ENCODE measurements around the gene PLEKHH2. TPM values are rescaled to one million over a fixed set of nuclear protein-coding genes. Genes with fewer than 3 reads are reported as not detected.

Gene PLEKHH2
- total RNA-seq, 1 experiment from 2014 or later: 7.1 TPM

DNA sequence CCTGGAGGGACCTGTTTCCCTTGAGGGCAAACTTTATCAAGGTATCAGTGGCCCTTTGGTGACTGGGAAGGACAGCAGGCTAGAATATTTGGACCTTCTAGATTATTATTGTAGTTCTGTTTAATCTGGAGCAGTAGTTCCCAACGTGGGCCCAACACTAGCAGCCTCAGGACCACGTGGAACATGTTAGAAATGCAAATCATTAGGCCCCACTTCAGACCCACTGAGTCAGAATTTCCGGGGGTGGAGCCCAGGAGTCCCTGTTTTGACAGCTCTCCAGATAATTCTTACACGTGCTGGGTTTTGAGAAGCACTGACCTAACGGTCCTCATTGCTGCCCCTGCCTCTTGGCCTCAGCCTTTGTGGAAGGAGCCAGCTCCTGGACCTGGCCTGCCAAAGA is 111.3 kb downstream of the PLEKHH2 start:
- Histone ChIP-seq H3K36me3 (no peaks in the 10 kb centered on the region), H3K27me3 (no peaks in the 10 kb centered on the region), H3K4me3 (no peak overlapping the region), H3K4me1 (peaks cover 11% of the 10 kb centered on the region; the same call in 1 of the 2 replicates), H3K9me3 (replicated peaks) (no peaks in the 10 kb centered on the region), H3K27ac (no peak overlapping the region)
- no peak for DNase-seq

DNA sequence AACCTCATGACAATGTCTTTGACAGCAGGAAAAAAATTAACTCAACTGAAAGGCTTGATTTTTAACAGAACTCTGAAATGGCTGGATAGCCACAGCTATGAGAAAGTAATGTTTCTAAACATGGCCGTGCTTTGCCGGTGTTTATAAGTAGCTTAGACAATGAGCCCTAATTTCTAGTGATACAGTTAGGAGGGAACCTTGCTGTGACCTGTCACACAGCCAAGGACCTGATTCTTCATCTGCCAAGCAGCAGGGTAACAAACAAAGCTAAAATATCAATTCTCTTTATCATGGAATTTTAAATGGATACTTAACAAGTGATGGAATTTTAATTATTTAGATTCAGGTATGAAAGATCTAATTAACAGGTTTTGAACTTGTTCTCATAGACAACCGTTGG is 112.5 kb downstream of the PLEKHH2 start:
- Histone ChIP-seq H3K4me1 (peaks cover 11% of the 10 kb centered on the region; the same call in 1 of the 2 replicates), H3K27ac (no peak overlapping the region), H3K36me3 (no peaks in the 10 kb centered on the region), H3K9me3 (replicated peaks) (no peaks in the 10 kb centered on the region), H3K27me3 (no peaks in the 10 kb centered on the region), H3K4me3 (no peak overlapping the region)
- DNase-seq: no peak

DNA sequence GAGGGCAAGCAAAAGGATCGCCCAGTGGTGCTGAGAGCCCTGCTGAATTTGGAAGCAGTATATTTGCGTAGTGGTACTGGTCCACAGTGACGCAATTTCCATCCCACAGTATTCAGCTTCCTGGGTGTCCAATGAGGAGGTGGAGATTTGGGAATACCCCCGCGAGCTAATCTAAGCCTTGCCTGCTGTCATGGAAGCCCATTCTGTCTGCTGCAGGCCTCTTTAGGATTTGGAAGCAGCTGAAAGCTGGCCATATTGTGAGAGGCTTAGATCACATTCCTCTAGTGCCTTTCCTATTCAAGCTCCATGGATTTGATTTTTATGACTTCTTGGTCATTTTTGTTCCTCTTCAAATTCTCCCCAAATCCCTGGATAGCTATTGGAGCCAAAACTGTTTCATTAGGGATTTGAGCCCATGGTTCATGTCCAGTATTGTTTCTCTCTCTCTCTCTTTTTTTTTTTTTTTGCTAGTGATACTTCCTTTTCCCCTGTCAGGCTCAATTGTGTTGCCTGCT is 114.5 kb downstream of the PLEKHH2 start:
- Histone ChIP-seq H3K27me3 (no peaks in the 10 kb centered on the region), H3K9me3 (replicated peaks) (no peaks in the 10 kb centered on the region), H3K36me3 (no peaks in the 10 kb centered on the region), H3K4me1 (no peaks in the 10 kb centered on the region), H3K4me3 (no peak overlapping the region), H3K27ac (no peak overlapping the region)
- no peak for DNase-seq

DNA sequence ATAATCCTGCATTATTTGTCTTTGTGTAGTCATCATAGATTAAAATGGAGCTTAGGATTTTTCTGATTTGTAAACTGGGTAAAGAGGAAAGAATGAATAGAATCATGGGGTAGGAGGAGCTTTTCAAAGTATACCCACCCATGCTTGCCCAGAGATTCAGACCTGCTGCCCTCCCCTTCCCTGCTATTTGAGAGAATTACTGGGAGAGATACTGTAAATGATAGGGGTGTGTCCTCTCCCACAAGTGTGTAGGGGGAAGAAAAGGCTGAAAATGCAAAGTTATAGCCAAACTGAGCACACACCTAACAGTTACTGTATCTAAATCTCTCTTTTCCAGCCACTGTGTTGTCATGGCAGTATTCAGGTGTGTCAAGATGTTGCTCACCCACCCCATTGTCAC is 115.2 kb downstream of the PLEKHH2 start:
- H3K27ac ChIP-seq: no peak overlapping the region
- H3K9me3 ChIP-seq (replicated peaks): no peaks in the 10 kb centered on the region
- no peaks in the 10 kb centered on the region for H3K4me1 ChIP-seq
- DNase-seq: no peak
- H3K4me3 ChIP-seq: no peak overlapping the region
- H3K36me3 ChIP-seq: no peaks in the 10 kb centered on the region
- H3K27me3 ChIP-seq: no peaks in the 10 kb centered on the region

DNA sequence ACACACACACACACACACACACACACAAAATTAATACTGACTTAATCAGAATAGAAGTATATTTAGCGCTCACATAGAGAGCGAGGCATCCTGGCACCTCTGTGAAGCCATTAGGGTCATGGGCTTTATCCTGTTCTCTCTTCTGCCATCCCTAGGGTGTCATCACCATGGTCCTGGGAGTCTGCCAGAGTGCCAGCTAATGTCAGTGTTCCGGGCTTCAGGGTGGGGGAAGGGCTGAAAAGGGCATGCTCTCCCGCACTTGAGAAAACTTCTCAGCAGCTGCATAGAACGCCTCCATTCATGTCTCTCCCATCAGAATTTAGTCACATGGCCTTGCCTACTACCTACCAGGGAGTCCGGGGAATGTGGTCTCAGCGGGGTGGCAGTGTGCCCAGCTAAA is 117.1 kb downstream of the PLEKHH2 start:
- H3K36me3 ChIP-seq: no peaks in the 10 kb centered on the region
- peaks cover 4% of the 10 kb centered on the region for H3K4me1 ChIP-seq
- no peaks in the 10 kb centered on the region for H3K9me3 ChIP-seq (replicated peaks)
- no peaks in the 10 kb centered on the region for H3K27me3 ChIP-seq
- no peak overlapping the region for H3K4me3 ChIP-seq
- no peak overlapping the region for H3K27ac ChIP-seq
- peak in 1 of 2 experiments; percentile 14 for DNase-seq

DNA sequence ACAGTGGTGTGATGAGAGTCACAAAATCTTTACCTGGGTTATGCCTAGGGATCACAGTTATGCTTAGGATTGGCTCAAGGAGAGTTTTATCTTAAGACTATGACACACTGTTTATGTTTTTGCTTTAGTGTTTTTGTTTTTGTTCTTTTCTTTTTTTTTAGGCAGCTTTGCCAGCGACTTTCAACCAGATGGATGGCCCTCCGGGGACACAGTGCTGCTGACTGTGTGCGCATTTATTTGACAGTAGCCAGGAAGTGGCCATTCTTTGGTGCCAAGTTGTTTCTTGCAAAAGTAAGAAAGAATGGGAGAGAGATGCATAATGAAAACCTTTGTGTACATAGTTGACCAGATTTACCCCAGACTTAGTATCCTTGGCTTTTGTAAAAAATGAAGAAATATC is 121.7 kb downstream of the PLEKHH2 start:
- H3K4me3 ChIP-seq: no peak overlapping the region
- H3K9me3 ChIP-seq (replicated peaks): no peaks in the 10 kb centered on the region
- no peak for DNase-seq
- H3K27ac ChIP-seq: peak overlapping the region; percentile 3; the same call in 1 of the 2 replicates
- peaks cover 8% of the 10 kb centered on the region for H3K4me1 ChIP-seq
- H3K27me3 ChIP-seq: no peaks in the 10 kb centered on the region
- H3K36me3 ChIP-seq: no peaks in the 10 kb centered on the region

DNA sequence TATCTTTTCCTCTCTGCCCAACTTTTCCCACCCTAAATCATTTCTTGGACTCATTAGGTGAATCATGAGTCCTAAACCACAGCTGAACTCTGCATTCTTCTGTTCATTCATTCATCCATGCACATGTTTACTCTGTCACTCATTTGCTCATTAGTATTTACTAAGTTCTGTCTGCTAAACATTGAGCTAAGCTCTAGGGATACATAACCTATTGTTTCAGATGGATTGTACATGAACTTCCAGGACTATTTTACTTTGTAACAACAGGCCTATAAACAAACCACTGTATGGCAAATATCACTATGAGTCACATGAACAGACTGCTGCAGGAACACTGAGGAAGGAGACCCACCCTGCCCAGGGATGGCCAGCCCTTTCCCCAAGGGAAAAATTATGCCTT is 122.1 kb downstream of the PLEKHH2 start:
- Histone ChIP-seq H3K4me1 (peaks cover 8% of the 10 kb centered on the region), H3K27me3 (no peaks in the 10 kb centered on the region), H3K27ac (peak overlapping the region; percentile 3; the same call in 1 of the 2 replicates), H3K36me3 (no peaks in the 10 kb centered on the region), H3K4me3 (no peak overlapping the region), H3K9me3 (replicated peaks) (no peaks in the 10 kb centered on the region)
- DNase-seq: peak in 1 of 2 experiments; percentile 38

DNA sequence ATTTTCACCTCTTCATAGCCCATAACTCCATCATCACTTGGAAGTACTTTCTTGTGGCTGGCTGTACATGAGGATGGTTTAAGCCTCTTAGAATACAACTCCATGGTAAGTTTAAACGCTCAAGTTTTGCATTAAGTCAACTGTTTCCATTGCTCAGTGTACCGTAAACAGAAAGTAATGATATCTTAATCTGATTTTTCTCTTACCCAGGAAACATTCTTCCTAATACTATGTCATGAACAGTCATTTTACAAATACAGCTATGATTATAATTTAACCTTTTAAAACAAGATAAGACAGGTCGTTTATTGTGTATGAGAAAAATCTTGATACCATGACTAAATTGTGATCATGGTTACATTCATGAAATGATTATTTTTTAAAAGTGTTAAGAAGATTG is 125.2 kb downstream of the PLEKHH2 start:
- Histone ChIP-seq H3K4me1 (peaks cover 8% of the 10 kb centered on the region), H3K27ac (no peak overlapping the region), H3K36me3 (no peaks in the 10 kb centered on the region), H3K9me3 (replicated peaks) (no peaks in the 10 kb centered on the region), H3K4me3 (no peak overlapping the region), H3K27me3 (no peaks in the 10 kb centered on the region)
- DNase-seq: no peak

DNA sequence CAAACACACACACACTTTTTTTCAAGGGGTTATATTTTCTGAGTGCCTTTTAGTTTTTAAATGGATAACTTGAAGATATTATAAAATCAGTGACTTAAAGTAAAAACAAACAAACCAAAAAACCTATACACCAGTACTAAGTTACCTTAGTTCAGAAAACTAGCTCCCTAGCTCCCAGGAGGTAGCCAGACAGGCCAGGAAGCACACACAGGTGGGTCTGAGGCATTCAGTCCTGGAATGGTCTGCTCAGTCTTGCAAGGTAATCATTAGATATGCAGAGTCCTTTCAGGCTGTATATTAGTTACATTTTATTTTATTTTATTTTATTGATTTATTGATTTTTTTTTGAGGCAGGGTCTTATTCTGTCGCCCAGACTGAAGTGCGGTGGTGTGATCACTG is 126.0 kb downstream of the PLEKHH2 start:
- H3K9me3 ChIP-seq (replicated peaks): no peaks in the 10 kb centered on the region
- no peak overlapping the region for H3K27ac ChIP-seq
- no peaks in the 10 kb centered on the region for H3K27me3 ChIP-seq
- H3K4me1 ChIP-seq: peaks cover 8% of the 10 kb centered on the region
- DNase-seq: no peak
- H3K36me3 ChIP-seq: no peaks in the 10 kb centered on the region
- H3K4me3 ChIP-seq: no peak overlapping the region

DNA sequence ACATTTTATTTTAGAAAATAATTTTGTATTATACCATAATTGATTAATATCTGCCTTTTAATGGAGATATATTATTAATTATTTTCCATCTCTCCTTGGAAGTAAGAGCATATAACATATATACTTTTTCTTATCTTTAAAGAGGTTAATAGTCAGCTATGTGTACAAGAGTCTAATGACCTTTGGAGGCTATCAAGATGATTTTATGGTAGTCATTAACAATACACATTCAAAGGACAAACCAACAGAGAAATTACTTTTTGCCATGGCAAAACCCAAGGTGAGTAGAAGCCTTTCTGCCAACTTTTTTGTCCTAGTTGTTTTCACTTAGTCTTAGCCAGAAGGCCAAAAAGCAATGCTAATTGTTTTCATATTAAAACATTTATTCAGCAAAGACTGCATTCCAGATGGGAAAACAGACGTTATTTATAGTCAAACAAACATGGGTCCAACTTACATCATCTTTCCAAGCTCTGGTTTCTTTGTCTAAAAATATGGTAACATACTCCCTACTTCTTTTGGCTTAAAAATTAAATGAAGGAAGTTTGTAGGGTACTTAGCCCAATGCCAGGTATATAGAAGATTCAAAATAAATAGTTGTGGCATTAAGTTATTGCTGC is 127.1 kb downstream of the PLEKHH2 start:
- Histone ChIP-seq H3K36me3 (no peaks in the 10 kb centered on the region), H3K27me3 (no peaks in the 10 kb centered on the region), H3K9me3 (replicated peaks) (no peaks in the 10 kb centered on the region), H3K4me1 (peaks cover 4% of the 10 kb centered on the region), H3K4me3 (no peak overlapping the region), H3K27ac (no peak overlapping the region)
- no peak for DNase-seq

DNA sequence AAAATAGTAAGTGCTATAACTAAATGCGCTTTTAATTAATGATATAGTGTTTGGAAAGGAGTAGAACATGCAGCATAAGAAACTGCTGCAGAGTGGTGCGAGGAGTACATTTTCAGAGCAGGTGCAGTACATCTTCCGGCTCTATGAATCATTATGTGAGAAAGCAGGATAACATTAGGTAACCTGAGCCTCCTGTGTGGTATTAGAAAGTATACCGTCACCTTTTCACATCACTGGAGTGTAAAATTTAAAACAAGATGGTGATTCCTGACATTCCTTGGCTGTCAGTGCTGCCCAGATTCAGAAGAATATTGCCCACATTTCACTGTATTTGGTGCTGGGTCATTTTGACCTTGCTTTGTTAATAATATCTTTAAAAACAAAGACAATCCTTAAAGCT is 128.9 kb downstream of the PLEKHH2 start:
- no peaks in the 10 kb centered on the region for H3K9me3 ChIP-seq (replicated peaks)
- no peaks in the 10 kb centered on the region for H3K36me3 ChIP-seq
- H3K4me1 ChIP-seq: no peaks in the 10 kb centered on the region
- no peak overlapping the region for H3K4me3 ChIP-seq
- DNase-seq: no peak
- H3K27ac ChIP-seq: no peak overlapping the region
- H3K27me3 ChIP-seq: no peaks in the 10 kb centered on the region

DNA sequence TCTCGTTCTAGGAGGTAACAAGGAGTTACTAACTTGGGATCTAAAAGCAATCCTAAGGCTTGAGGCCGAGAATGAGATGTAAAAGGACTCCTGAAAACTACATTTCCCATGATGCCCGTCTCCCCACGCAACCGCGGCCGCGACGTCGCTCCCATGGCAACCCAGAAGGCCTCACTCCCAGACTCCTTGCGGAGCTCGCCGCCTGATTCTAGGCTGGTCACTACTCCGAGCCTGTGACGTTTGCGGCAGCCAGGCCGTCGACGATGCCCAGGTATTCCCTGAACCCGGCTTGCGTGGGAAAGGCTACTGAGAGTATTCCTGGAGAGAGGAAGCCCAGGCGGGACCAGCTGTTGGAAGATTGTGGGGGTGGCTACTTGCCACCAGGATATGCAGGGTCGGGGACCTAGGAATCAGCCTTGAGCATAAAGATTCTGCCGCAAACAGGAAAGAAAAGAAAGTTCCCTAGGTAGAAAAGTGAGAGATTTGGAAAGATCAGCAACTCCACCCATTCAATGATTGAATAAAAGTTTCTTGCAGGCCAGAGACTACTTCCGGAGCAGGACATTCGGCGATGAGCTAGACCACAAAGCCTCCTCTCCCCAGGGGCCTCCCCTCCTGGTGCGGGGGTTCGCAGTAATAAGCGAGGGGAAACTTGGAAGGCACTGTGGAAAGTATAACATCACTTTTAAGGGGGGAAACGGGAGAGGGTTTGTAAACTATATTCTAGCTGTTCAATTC is 137.0 kb downstream of the PLEKHH2 start, which contains the start of gene DYNC2LI1:
DYNC2LI1 (plus strand) TSS at position 164 of the 738 bp plus-strand sequence; CDS start at position 264, 100 bp downstream.
- Histone ChIP-seq H3K27ac (no peak within 1 kb of the TSS; the same call in 1 of the 2 replicates), H3K4me3 (peak within 1 kb of the TSS; percentile 62), H3K9me3 (replicated peaks) (no peaks in the 10 kb centered on the region), H3K4me1 (0 out of 2 replicates have a peak, but pooled peaks cover 4% of the 10 kb centered on the region), H3K36me3 (no peaks in the 10 kb centered on the region), H3K27me3 (no peaks in the 10 kb centered on the region)
- peak; percentile 92 to 95 for DNase-seq

DNA sequence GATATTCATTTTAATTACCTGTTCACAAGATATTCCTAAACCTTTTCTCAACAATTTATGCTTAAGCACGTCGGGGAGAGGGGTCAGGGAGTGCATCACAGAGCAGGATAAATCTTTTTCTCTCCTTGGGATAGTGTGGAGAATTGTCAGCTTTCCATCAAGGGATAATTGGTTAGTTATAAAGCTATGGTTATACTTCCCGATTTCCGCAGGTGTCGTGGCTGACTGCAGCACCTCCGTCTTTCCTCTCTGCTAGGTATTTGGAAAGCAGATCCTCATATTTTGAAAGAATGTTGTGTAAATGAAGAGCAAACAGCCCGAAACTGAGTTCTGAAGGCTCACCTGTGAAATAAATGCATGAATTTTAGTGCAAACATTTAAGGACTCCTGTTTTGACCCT is 137.6 kb downstream of the PLEKHH2 start:
- no peak for DNase-seq
- peak overlapping the region; percentile 62 for H3K4me3 ChIP-seq
- 0 out of 2 replicates have a peak, but pooled peaks cover 4% of the 10 kb centered on the region for H3K4me1 ChIP-seq
- no peaks in the 10 kb centered on the region for H3K36me3 ChIP-seq
- H3K27ac ChIP-seq: no peak overlapping the region
- H3K27me3 ChIP-seq: no peaks in the 10 kb centered on the region
- H3K9me3 ChIP-seq (replicated peaks): no peaks in the 10 kb centered on the region

DNA sequence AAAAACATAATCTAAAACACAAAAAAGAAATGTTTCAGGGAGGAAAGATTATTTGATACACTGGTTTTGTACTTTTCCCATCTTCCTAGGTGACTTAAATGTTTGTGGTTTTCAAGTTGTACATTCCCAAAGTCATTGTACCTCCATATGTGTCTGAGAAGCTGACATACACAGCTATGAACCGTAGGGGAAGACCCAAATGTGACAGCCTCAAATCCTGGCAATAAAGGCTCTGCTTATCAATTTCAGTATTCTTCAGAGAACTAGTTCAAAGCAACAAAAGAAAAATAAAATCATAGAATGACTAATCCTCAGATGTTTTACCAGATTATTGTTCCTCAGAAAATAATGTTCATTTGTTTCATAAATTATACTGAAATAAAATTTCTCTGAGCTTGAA is 139.3 kb downstream of the PLEKHH2 start:
- no peak for DNase-seq
- H3K4me3 ChIP-seq: no peak overlapping the region
- H3K4me1 ChIP-seq: 0 out of 2 replicates have a peak, but pooled peaks cover 4% of the 10 kb centered on the region
- no peaks in the 10 kb centered on the region for H3K27me3 ChIP-seq
- H3K36me3 ChIP-seq: no peaks in the 10 kb centered on the region
- no peaks in the 10 kb centered on the region for H3K9me3 ChIP-seq (replicated peaks)
- no peak overlapping the region for H3K27ac ChIP-seq

DNA sequence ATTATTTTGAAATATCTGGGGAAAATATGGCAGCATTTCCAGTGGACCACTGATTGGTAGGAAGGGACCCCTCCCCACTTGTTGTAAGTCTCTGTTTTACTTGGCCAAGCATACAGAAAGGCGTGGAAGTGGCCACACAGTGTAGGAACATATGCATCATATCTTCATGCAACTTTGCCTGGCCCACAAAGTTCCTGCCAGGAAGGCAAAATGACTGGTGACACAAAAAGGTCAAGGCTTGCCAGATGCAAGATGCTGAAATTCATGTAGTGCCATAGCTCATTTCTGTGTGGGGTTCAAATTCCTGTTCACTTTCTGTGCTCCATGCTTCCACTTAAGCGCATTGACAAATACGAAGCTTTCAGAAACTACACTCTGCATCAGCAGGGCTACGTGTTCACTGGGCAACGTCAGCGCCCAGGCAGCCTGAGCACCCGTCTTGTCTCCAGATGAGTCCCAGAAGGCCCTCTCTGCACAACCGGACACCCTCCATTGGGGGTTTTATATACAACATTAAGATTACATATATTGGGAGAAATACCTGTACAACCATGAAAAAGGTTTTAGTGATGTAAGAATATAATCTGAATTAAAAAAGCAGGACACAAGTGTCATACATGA is 140.4 kb downstream of the PLEKHH2 start:
- no peak overlapping the region for H3K27ac ChIP-seq
- H3K9me3 ChIP-seq (replicated peaks): no peaks in the 10 kb centered on the region
- H3K4me1 ChIP-seq: 0 out of 2 replicates have a peak, but pooled peaks cover 4% of the 10 kb centered on the region
- no peak for DNase-seq
- no peak overlapping the region for H3K4me3 ChIP-seq
- no peaks in the 10 kb centered on the region for H3K27me3 ChIP-seq
- H3K36me3 ChIP-seq: no peaks in the 10 kb centered on the region
